ACC112 (cell line): ENCODE measurements around the gene DHX8.

ENCODE experiments used
- H2AFZ ChIP-seq: fragments of 200-600 bp; sonication (generic); one replicate; pipeline ENCODE4 v1.6.0; 2017; ENCODE audit warnings: antibody characterized with exemption, low read length; ENCODE audit not compliant: unreplicated experiment
- H3K27ac ChIP-seq: fragments of 200-600 bp; sonication (generic); 2 replicates; pipeline ENCODE4 v1.5.1; 2014; ENCODE audit warnings: low read depth, mild to moderate bottlenecking, antibody characterized with exemption, low read length, moderate library complexity
- H3K27me3 ChIP-seq: fragments of 200-600 bp; sonication (generic); 2 replicates; pipeline ENCODE4 v1.6.1; 2014; ENCODE audit warnings: mild to moderate bottlenecking, antibody characterized with exemption, low read length, moderate library complexity, mixed read lengths; ENCODE audit not compliant: insufficient read depth
- H3K36me3 ChIP-seq: fragments of 200-600 bp; sonication (generic); 2 replicates; pipeline ENCODE4 v1.6.1; 2016; ENCODE audit warnings: mild to moderate bottlenecking, antibody characterized with exemption, low read length, moderate library complexity, mixed read lengths; ENCODE audit not compliant: insufficient read depth
- H3K4me1 ChIP-seq: fragments of 200-600 bp; sonication (generic); one replicate; pipeline ENCODE4 v1.6.1; 2016; ENCODE audit warnings: low read length, mixed read lengths; ENCODE audit not compliant: insufficient read depth, unreplicated experiment, control insufficient read depth
- H3K4me3 ChIP-seq: fragments of 200-600 bp; sonication (generic); 2 replicates; pipeline ENCODE4 v1.5.1; 2014; ENCODE audit warnings: mild to moderate bottlenecking, low read depth, low read length
- H3K79me2 ChIP-seq: fragments of 200-600 bp; sonication (generic); one replicate; pipeline ENCODE4 v1.6.0; 2016; ENCODE audit warnings: low read length; ENCODE audit not compliant: control insufficient read depth, unreplicated experiment, insufficient read depth

The DHX8 gene

DNA sequence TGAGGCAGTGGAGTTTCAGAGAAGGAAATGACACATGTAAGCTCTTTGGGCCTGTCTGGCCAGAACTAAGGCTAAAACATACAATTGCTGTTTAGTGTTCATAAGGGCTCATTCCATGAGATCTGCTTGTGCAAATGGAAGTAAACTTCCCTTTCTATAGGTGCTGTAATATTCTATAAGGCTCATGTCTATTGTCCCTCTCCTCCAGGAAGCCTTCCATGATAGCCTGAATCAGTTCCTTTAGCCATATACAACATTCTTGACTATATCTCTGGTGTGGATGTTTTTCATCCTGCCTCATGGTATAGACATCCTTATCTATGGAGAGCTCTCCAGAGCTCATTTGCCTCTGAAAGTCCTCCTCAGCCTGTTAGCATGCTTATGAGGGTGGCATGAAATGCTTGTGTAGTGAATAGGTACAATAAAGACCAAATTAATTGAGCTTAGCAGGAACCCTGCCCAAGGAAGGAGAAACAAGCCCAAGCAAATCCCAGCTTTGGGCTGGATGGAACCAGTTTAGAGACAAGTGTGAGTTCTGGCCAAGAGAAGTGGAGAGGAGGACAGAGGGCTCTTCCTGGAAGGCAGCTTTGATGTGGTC, 64.0 kb downstream of the DHX8 start:
- H3K79me2 ChIP-seq = peaks cover 15% of the 10 kb centered on the region
- H2AFZ ChIP-seq = no peak overlapping the region
- no peaks in the 10 kb centered on the region for H3K27me3 ChIP-seq
- H3K27ac ChIP-seq = no peak overlapping the region
- peaks cover 23% of the 10 kb centered on the region for H3K4me1 ChIP-seq
- no peaks in the 10 kb centered on the region for H3K36me3 ChIP-seq
- no peak overlapping the region for H3K4me3 ChIP-seq

DNA sequence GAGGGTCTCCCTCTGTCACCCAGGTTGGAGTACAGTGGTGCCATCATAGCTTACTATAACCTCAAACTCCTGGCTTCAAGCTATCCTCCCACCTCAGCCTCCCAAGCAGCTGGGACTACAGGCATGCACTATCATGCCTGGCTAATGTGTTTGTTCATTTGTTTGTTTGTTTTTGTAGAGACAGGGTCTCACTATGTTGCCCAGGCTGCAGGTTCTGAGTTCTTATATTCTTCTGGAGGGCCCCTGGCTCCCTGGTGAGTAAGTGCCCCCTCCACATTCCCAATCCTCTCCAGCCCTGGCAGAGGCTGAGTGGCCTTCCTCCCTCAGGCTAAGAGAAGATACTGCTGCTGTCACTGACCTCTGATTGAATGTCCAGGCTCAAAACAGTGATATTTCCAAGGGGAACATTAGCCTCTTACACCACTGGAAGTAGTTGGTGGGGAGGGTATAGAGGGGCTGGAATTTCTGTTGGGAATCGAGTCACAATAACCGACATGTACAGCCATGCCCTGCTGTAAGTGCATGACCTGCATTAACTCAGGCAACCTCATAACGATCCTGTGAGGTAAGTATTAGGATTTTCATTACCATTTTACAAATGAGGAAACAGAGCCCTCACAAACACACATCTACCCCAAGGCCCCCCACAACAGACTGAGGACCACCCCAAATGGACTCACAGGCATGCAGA, 65.1 kb downstream of the DHX8 start:
- Histone ChIP-seq H3K27me3 (no peaks in the 10 kb centered on the region), H2AFZ (no peak overlapping the region), H3K4me1 (peaks cover 15% of the 10 kb centered on the region), H3K27ac (no peak overlapping the region), H3K4me3 (no peak overlapping the region), H3K79me2 (peaks cover 6% of the 10 kb centered on the region), H3K36me3 (no peaks in the 10 kb centered on the region)

DNA sequence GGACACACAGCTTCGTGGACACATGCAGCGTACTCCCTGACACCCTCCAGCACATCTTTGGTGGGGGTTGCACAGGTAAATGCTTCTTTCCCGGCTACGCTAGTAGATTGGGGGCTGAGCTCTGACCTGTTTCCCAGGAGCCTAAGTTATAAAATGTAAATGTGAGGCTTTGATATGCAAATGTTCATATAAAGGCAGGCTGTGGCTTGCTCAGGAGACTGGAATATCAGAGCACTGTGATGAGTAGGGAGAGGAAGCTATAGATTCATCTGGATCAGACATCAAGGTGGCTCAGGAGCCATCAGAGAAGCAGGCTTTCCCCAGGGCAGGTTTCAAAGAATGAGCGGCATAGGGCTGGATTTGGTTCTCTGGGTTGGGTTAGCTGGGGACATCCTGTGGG, 65.7 kb downstream of the DHX8 start:
- no peaks in the 10 kb centered on the region for H3K79me2 ChIP-seq
- no peak overlapping the region for H3K4me3 ChIP-seq
- no peaks in the 10 kb centered on the region for H3K36me3 ChIP-seq
- H3K4me1 ChIP-seq = peaks cover 9% of the 10 kb centered on the region
- H2AFZ ChIP-seq = no peak overlapping the region
- H3K27ac ChIP-seq = no peak overlapping the region
- no peaks in the 10 kb centered on the region for H3K27me3 ChIP-seq

DNA sequence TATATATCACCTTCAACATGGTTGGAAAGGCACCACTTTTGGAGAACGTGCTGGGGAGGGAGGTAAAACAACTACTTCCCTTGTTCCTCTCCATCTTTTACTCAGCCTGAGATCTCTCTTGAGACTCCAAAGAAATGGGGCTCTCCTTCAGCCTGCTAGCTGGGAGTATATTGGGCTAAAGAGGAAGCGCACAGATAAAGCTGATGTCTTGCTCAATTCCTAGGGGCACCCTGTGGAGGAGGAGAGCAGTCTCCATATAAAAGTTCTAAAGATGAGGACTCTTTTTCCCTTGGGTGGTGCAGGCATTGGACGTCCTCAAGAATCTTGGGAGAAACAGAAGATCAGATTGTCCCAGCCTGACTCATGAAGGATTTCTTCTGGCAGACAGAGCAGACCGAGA, 67.0 kb downstream of the DHX8 start:
- Histone ChIP-seq H3K4me1 (peaks cover 9% of the 10 kb centered on the region), H2AFZ (no peak overlapping the region), H3K79me2 (no peaks in the 10 kb centered on the region), H3K36me3 (no peaks in the 10 kb centered on the region), H3K27ac (no peak overlapping the region), H3K4me3 (no peak overlapping the region), H3K27me3 (no peaks in the 10 kb centered on the region)

DNA sequence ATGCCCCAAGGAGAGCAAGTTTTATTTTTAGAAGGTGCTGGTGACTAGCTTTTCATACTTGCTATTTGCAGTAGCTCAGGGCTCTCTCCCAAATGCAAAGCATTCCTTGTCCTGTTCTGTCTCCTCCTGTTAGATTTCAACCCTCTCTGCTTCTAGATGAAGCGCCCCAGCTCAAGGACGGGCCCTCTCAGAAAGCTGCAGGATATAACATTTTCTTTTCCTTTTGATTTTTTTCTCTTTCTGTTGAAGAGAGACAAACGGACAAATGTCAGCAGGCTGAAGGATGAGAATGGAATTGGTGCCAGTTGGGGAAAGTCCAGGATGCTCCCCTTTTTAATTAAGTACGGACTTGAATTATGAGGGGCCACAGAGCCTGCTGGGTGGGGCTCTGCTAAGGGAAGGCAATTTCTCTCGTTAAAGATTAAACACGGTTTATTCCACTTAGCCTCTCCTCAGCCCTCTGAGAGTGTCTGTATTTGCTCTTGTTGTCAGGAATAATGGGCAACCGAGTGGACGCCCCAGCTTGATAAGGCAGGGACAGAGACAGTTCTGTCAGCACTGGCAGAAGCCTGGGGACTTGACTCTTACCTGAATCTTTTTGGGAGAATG, 68.6 kb downstream of the DHX8 start:
- Histone ChIP-seq H3K27me3 (no peaks in the 10 kb centered on the region), H3K79me2 (no peaks in the 10 kb centered on the region), H3K4me1 (peaks cover 10% of the 10 kb centered on the region), H3K36me3 (no peaks in the 10 kb centered on the region), H3K27ac (no peak overlapping the region), H2AFZ (no peak overlapping the region), H3K4me3 (no peak overlapping the region)

DNA sequence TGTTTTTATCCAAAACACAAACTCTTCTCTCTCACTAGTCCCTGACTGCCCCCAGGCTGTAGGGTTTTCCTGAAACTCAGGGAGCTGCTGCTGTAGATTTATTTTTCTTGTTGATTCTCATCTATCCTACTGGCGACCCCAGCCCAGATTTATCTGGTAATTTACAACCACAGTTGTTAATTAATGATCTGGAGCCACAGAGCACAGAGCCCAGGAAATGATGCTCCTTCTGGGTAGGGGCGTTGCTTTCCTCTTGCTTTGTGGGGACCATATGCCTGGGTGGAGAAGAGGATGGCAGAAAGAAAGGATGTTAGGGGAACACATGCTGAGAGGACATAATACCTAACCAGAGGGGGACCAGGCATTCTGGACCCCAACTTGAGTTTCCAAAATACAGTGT, 69.8 kb downstream of the DHX8 start:
- no peaks in the 10 kb centered on the region for H3K79me2 ChIP-seq
- no peak overlapping the region for H2AFZ ChIP-seq
- no peaks in the 10 kb centered on the region for H3K36me3 ChIP-seq
- no peak overlapping the region for H3K4me3 ChIP-seq
- no peak overlapping the region for H3K27ac ChIP-seq
- H3K27me3 ChIP-seq = no peaks in the 10 kb centered on the region
- H3K4me1 ChIP-seq = peaks cover 8% of the 10 kb centered on the region

DNA sequence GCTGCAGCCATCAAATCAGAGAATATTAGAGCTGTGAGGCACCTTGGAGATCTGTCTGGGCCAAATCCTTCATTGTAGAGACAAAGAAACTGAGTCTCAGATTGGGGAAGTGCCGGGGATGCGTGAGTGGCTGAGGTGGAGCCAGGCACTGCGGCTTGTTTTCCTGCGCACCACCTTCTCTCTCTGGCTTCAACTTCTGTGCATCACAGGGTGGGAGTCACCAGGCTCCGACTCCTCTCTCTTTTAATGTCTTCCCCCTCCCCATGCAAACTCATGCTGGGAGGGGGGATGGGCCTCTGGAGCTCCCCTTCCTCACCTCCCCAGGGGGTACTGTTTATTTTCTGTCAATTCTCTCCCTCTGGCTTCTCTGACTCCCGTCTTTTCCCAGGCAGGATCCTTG, 71.1 kb downstream of the DHX8 start:
- Histone ChIP-seq H3K27ac (no peak overlapping the region), H3K79me2 (no peaks in the 10 kb centered on the region)

DNA sequence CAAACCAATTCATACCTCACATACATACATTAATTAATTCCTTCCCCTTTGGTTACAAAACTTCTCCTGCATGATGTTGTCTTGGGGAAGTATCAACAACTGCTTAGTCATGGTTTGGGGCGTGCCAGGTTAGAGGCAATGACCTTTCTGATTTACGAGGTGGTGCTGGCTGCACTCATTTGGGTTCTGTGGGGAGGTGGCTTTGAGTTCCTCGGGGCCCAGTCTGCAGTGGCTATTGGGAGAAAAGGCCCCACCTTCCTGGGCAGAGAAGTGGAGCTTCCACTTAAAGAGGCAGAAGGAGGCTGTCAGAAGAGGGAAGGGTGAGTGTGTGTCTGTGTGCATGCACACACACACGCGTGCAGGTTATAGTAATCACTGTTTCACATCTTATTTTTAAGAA, 72.5 kb downstream of the DHX8 start:
- no peaks in the 10 kb centered on the region for H3K36me3 ChIP-seq
- H3K79me2 ChIP-seq = no peaks in the 10 kb centered on the region
- no peaks in the 10 kb centered on the region for H3K27me3 ChIP-seq
- peak overlapping the region; percentile 21 for H2AFZ ChIP-seq
- no peak overlapping the region; the same call in 1 of the 2 replicates for H3K4me3 ChIP-seq
- peaks cover 8% of the 10 kb centered on the region for H3K4me1 ChIP-seq
- peak overlapping the region; percentile 30; the same call in 1 of the 2 replicates for H3K27ac ChIP-seq

More for the DNA sequence above, 71.1 kb downstream of the DHX8 start:
- H3K27me3 ChIP-seq = no peaks in the 10 kb centered on the region
- H3K36me3 ChIP-seq = no peaks in the 10 kb centered on the region
- no peak overlapping the region for H2AFZ ChIP-seq
- peaks cover 8% of the 10 kb centered on the region for H3K4me1 ChIP-seq
- no peak overlapping the region for H3K4me3 ChIP-seq

DNA sequence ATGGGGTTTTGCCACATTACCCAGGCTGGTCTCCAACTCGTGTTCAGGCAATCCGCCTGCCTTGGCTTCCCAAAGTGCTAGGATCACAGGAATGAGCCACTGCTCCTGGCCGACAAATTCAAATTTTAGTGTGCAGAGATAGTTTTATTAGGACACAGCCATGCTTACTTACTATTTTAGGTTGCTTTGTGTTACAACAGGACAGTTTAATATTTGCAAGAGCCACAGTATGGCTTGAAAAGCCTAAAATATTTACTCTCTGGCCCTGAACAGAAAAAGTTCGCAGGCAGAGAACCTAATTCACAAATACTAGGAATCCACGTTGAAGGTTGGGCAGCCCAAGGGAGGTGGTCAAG, 75.0 kb downstream of the DHX8 start:
- H3K27ac ChIP-seq = no peak overlapping the region
- no peak overlapping the region for H3K4me3 ChIP-seq
- no peaks in the 10 kb centered on the region for H3K27me3 ChIP-seq
- peaks cover 8% of the 10 kb centered on the region for H3K4me1 ChIP-seq
- no peak overlapping the region for H2AFZ ChIP-seq
- no peaks in the 10 kb centered on the region for H3K36me3 ChIP-seq
- no peaks in the 10 kb centered on the region for H3K79me2 ChIP-seq

DNA sequence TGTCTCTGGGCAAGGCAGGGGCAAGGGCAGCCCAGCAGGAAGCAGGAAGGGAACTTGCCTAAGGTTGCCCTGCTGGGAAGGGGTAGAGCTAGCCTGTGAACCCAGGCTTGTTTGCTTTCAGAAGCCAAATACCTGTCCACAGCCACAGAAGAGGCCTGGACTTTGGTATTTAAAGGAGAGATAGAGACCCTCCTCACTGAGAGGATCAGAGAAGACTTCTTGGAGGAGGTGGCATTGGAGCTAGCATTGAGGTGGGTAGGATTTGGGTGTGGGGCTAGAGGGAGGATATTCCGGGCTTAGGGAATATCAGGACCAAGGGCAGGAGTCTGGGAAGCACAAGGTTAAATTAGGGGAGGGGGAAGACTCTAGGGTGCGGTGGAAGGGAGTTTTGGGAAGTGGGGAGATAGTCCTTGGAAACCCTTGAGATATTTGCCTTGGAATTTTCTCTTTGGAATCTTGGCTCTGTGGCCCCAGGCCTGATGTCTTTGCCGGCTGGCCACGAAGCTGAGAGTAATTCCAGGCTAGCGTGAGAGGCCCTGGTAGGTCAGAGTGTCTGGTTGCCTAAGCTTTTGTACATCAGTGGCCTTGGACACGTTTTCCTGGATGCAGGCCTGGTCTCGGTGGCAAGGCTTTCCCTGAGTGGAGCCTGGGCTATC, 75.5 kb downstream of the DHX8 start:
- H3K27ac ChIP-seq = no peak overlapping the region
- no peak overlapping the region for H2AFZ ChIP-seq
- no peak overlapping the region for H3K4me3 ChIP-seq
- H3K4me1 ChIP-seq = peaks cover 8% of the 10 kb centered on the region
- no peaks in the 10 kb centered on the region for H3K79me2 ChIP-seq
- H3K36me3 ChIP-seq = no peaks in the 10 kb centered on the region
- H3K27me3 ChIP-seq = no peaks in the 10 kb centered on the region
